GM12878 (cell line): ENCODE measurements around the gene STARD13. TPM values are rescaled to one million over a fixed set of nuclear protein-coding genes. Genes with fewer than 3 reads are reported as not detected.

Experiments used
- ATF7 ChIP-seq: fragments of 450-650 bp; IDR thresholded peaks from 2 replicates; pipeline ENCODE4 v1.6.1; 2016; ENCODE audit warnings: low read depth, mild to moderate bottlenecking
- BCL11A ChIP-seq: IDR thresholded peaks from 2 replicates; pipeline ENCODE4 v1.6.1; 2011; ENCODE audit warnings: low read depth, low read length
- CHD1 ChIP-seq: IDR thresholded peaks from 2 replicates; pipeline ENCODE4 v1.6.1; 2012; ENCODE audit warnings: low read depth, low read length, improper control_type of control experiment
- CREM ChIP-seq: IDR thresholded peaks from 2 replicates; pipeline ENCODE4 v1.6.1; 2014; ENCODE audit warnings: antibody characterized with exemption, low read depth
- EGR1 ChIP-seq, 2 experiments: IDR thresholded peaks; 1 replicate in 1 of 2; 2 replicates in 1 of 2; pipeline ENCODE4 v1.6.1; 2011 to 2012; ENCODE audit warnings: low read depth in 2 of 2, low read length in 2 of 2, borderline replicate concordance in 1 of 2, mild to moderate bottlenecking in 1 of 2, moderate library complexity in 1 of 2
- ETV6 ChIP-seq, 2 experiments: fragments of 450-650 bp in 1 of 2; IDR thresholded peaks in 1 of 2; conservative IDR thresholded peaks in 1 of 2; 2 replicates each; pipeline ENCODE4 v1.6.1; 2014; ENCODE audit warnings: antibody characterized with exemption in 1 of 2, borderline replicate concordance in 1 of 2, low read depth in 1 of 2, mild to moderate bottlenecking in 1 of 2, moderate library complexity in 1 of 2
- HDGF ChIP-seq: fragments of 450-650 bp; IDR thresholded peaks from 2 replicates; pipeline ENCODE4 v1.6.1; 2016; ENCODE audit warnings: antibody characterized with exemption
- IKZF2 ChIP-seq, 2 experiments: fragments of 450-650 bp; IDR thresholded peaks; 2 replicates each; pipeline ENCODE4 v1.6.1; 2017; ENCODE audit warnings: mild to moderate bottlenecking in 2 of 2, moderate library complexity in 2 of 2
- IRF4 ChIP-seq: IDR thresholded peaks from 2 replicates; pipeline ENCODE4 v1.6.1; 2011; ENCODE audit warnings: low read depth, low read length
- NBN ChIP-seq: fragments of 450-650 bp; IDR thresholded peaks from 2 replicates; pipeline ENCODE4 v1.6.1; 2016
- NR2F1 ChIP-seq: fragments of 450-650 bp; conservative IDR thresholded peaks from 2 replicates; pipeline ENCODE4 v1.6.1; 2017; ENCODE audit warnings: mild to moderate bottlenecking
- POLR2AphosphoS5 ChIP-seq: IDR thresholded peaks from 2 replicates; pipeline ENCODE4 v1.6.1; 2011; ENCODE audit warnings: mild to moderate bottlenecking, low read length, inconsistent platforms
- RFX5 ChIP-seq: IDR thresholded peaks from 2 replicates; pipeline ENCODE4 v1.6.1; 2011; ENCODE audit warnings: low read depth, low read length, improper control_type of control experiment
- YBX1 ChIP-seq: fragments of 450-650 bp; IDR thresholded peaks from 2 replicates; pipeline ENCODE4 v1.6.1; 2016; ENCODE audit warnings: antibody characterized with exemption
- polyA plus RNA-seq, 11 experiments: library from polyadenylated mRNA; depleted of rRNA in 4 of 11; unstranded in 6 of 11; stranded (reverse) in 5 of 11; fragments of >200 nt; fragmentation: Nextera tagmentation in 4 of 11; fragmentation: Illumina TruSeq in 1 of 11; extraction: Ambion mirVana in 4 of 11; extraction: Trizol in 1 of 11; gene quantifications; 1 replicate in 1 of 11; 2 replicates in 10 of 11; pipeline versions ENCODE4 v1.2.1 to v1.2.3, GENCODE V29; 2011 to 2016; ENCODE audit warnings: inconsistent platforms in 2 of 11, missing spikeins in 2 of 11, low read depth in 1 of 11
- total RNA-seq, 4 experiments: library from RNA; depleted of rRNA in 3 of 4; stranded (reverse); fragments of >200 nt in 3 of 4; fragmentation: Illumina TruSeq in 1 of 4; extraction: Trizol in 1 of 4; gene quantifications; 2 replicates each; pipeline versions ENCODE4 v1.2.1 to v1.2.3, GENCODE V29; 2013 to 2021
- TF ChIP-seq, protein P1 (sequence below): fragments of 450-650 bp; IDR thresholded peaks from 2 replicates; pipeline ENCODE4 v1.6.1; 2018; ENCODE audit warnings: borderline replicate concordance, mild to moderate bottlenecking; ENCODE audit not compliant: partially characterized antibody
- TF ChIP-seq, protein P2 (sequence below): IDR thresholded peaks from 2 replicates; pipeline ENCODE4 v1.6.1; 2012; ENCODE audit warnings: low read depth, low read length, improper control_type of control experiment
- TF ChIP-seq, protein P3 (sequence below): fragments of 450-650 bp; IDR thresholded peaks from 2 replicates; pipeline ENCODE4 v1.6.1; 2017; ENCODE audit warnings: antibody characterized with exemption, mild to moderate bottlenecking, moderate library complexity
- TF ChIP-seq, protein P4 (sequence below): fragments of 450-650 bp; IDR thresholded peaks from 2 replicates; pipeline ENCODE4 v1.6.1; 2017; ENCODE audit warnings: mild to moderate bottlenecking, moderate library complexity

STARD13 gene
- total and polyA plus RNA-seq, 10 of the 15 experiments (the other 5 are each of a cell fraction or from before 2014, with no cell fraction given) = 4.0 to 41.6 (median 10.1) TPM

DNA sequence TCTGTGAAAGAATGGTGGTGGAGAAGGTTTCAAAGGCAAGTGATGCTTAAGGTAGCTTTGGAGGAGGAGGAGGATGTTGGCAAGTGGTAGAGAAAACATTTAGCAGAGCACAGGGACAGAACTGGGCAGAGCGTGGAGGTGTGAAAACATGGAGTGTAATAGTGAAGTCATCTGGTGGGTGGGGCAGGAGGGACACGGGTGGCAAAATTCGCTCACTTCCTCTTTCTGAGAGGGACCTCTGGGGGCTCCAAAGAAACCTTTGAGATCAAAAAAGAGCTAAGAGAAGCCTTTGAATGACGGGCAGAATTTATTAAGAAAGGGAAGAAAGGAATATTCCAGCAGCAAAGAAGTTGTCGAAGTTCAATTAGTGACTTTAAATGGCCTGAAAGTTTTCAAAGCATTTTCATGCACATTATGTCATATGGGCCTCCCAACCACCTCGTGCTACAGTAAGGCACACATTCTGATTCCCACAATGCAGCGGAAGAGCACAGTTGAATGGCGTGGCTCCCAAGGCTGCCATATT lies 82.8 kb downstream of the STARD13 start (continued):
- TF ChIP-seq, protein P1, sequence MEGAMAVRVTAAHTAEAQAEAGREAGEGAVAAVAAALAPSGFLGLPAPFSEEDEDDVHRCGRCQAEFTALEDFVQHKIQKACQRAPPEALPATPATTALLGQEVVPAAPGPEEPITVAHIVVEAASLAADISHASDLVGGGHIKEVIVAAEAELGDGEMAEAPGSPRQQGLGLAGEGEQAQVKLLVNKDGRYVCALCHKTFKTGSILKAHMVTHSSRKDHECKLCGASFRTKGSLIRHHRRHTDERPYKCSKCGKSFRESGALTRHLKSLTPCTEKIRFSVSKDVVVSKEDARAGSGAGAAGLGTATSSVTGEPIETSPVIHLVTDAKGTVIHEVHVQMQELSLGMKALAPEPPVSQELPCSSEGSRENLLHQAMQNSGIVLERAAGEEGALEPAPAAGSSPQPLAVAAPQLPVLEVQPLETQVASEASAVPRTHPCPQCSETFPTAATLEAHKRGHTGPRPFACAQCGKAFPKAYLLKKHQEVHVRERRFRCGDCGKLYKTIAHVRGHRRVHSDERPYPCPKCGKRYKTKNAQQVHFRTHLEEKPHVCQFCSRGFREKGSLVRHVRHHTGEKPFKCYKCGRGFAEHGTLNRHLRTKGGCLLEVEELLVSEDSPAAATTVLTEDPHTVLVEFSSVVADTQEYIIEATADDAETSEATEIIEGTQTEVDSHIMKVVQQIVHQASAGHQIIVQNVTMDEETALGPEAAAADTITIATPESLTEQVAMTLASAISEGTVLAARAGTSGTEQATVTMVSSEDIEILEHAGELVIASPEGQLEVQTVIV = peak; percentile 37
- TF ChIP-seq ETV6 (conservative IDR thresholded peaks at IDR 0.05 in 1 of 2, IDR thresholded peaks at IDR 0.05 in 1 of 2; ENCODE audit: borderline replicate concordance in 1 of 2, low read depth in 1 of 2) (no peak), BCL11A (no peak), HDGF (peak; percentile 98), NBN (peak; percentile 95; the same call in 1 of the 2 replicates), RFX5 (no peak), NR2F1 (no peak), POLR2AphosphoS5 (peak; percentile 77), CREM (peak; percentile 34; the same call in 1 of the 2 replicates), CHD1 (no peak), YBX1 (no peak), IKZF2 (IDR thresholded peaks at IDR 0.05) (peak; percentile 93 to 95), ATF7 (peak; percentile 97), IRF4 (no peak), EGR1 (IDR thresholded peaks at IDR 0.05; ENCODE audit: borderline replicate concordance in 1 of 2, low read depth in 2 of 2, low read length in 2 of 2) (no peak)
- TF ChIP-seq, protein P2, sequence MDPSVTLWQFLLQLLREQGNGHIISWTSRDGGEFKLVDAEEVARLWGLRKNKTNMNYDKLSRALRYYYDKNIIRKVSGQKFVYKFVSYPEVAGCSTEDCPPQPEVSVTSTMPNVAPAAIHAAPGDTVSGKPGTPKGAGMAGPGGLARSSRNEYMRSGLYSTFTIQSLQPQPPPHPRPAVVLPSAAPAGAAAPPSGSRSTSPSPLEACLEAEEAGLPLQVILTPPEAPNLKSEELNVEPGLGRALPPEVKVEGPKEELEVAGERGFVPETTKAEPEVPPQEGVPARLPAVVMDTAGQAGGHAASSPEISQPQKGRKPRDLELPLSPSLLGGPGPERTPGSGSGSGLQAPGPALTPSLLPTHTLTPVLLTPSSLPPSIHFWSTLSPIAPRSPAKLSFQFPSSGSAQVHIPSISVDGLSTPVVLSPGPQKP = no peak
- TF ChIP-seq, protein P3, sequence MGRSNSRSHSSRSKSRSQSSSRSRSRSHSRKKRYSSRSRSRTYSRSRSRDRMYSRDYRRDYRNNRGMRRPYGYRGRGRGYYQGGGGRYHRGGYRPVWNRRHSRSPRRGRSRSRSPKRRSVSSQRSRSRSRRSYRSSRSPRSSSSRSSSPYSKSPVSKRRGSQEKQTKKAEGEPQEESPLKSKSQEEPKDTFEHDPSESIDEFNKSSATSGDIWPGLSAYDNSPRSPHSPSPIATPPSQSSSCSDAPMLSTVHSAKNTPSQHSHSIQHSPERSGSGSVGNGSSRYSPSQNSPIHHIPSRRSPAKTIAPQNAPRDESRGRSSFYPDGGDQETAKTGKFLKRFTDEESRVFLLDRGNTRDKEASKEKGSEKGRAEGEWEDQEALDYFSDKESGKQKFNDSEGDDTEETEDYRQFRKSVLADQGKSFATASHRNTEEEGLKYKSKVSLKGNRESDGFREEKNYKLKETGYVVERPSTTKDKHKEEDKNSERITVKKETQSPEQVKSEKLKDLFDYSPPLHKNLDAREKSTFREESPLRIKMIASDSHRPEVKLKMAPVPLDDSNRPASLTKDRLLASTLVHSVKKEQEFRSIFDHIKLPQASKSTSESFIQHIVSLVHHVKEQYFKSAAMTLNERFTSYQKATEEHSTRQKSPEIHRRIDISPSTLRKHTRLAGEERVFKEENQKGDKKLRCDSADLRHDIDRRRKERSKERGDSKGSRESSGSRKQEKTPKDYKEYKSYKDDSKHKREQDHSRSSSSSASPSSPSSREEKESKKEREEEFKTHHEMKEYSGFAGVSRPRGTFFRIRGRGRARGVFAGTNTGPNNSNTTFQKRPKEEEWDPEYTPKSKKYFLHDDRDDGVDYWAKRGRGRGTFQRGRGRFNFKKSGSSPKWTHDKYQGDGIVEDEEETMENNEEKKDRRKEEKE = no peak
- TF ChIP-seq, protein P4, sequence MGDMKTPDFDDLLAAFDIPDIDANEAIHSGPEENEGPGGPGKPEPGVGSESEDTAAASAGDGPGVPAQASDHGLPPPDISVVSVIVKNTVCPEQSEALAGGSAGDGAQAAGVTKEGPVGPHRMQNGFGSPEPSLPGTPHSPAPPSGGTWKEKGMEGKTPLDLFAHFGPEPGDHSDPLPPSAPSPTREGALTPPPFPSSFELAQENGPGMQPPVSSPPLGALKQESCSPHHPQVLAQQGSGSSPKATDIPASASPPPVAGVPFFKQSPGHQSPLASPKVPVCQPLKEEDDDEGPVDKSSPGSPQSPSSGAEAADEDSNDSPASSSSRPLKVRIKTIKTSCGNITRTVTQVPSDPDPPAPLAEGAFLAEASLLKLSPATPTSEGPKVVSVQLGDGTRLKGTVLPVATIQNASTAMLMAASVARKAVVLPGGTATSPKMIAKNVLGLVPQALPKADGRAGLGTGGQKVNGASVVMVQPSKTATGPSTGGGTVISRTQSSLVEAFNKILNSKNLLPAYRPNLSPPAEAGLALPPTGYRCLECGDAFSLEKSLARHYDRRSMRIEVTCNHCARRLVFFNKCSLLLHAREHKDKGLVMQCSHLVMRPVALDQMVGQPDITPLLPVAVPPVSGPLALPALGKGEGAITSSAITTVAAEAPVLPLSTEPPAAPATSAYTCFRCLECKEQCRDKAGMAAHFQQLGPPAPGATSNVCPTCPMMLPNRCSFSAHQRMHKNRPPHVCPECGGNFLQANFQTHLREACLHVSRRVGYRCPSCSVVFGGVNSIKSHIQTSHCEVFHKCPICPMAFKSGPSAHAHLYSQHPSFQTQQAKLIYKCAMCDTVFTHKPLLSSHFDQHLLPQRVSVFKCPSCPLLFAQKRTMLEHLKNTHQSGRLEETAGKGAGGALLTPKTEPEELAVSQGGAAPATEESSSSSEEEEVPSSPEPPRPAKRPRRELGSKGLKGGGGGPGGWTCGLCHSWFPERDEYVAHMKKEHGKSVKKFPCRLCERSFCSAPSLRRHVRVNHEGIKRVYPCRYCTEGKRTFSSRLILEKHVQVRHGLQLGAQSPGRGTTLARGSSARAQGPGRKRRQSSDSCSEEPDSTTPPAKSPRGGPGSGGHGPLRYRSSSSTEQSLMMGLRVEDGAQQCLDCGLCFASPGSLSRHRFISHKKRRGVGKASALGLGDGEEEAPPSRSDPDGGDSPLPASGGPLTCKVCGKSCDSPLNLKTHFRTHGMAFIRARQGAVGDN = peak; percentile 97
